GM18505 (cell line): Measurements from ENCODE around the gene UPK3A.
"Not testable (repeated sequence)": the region's sequence is repeated elsewhere in the genome, so short reads cannot be mapped to it uniquely, and the experiment has no call there.

Experiments
- ATAC-seq: cut with Tn5 transposase; IDR thresholded peaks from one replicate; pipeline ENCODE4 v1.9.1; 2021; ENCODE audit not compliant: unreplicated experiment
- POLR2A ChIP-seq: IDR thresholded peaks from 4 replicates; pipeline ENCODE4 v1.6.1; 2011; ENCODE audit warnings: borderline replicate concordance; ENCODE audit not compliant: insufficient read depth, insufficient read length; ENCODE audit errors: extremely low read depth

Gene UPK3A

DNA sequence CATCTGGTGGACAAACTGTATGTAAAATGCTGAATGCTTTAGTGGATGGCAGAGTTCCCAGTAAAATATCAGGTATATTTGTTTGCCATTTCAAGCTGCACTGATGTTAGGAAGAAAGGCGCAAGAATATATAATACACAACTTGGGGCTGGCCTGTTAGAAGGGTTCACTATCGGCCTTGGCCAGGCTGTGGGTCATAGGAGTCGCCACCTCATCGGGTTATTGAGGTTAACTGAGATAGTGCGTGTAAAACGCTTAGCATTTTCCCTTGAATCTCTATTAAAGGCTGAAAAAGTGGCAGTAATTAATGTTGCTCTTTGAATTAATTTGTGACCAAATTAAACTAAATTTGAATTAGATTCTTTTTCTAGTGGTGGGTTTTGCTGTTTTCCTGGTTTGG is 30.0 kb downstream of the UPK3A start:
- ATAC-seq: no peak
- TF ChIP-seq POLR2A: no peak

DNA sequence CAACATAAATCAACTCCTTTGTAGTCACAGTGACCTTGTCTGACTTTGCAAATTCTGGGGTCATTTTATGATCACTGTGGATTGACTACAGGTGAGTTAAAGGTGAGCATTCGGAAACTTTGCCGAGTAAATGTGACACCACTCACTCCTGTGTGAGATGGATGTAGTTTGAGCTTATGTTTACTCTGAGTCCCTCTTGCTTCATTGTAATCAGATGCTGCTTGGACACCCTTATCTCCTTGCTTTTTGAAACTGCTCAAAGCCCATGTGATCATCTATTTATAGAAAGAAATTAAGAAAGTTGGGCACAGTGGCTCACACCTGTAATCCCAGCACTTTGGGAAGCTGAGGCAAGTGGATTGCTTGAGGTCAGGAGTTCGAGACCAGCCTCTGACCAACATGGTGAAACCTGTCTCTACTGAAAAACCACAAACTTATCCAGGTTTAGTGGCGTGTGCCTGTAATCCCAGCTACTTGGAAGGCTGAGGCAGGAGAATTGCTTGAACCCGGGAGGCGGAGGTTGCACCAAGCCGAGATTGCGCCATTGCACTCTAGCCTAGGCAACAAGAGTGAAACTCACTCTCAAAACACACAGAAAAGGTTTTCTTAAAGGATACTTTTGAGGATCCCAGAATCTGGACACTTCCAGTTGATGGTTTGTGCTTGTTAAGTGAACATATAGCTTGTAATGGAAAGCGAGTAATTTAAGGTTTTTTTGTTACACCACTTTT is 32.2 kb downstream of the UPK3A start:
- TF ChIP-seq POLR2A: no peak
- ATAC-seq: no peak

DNA sequence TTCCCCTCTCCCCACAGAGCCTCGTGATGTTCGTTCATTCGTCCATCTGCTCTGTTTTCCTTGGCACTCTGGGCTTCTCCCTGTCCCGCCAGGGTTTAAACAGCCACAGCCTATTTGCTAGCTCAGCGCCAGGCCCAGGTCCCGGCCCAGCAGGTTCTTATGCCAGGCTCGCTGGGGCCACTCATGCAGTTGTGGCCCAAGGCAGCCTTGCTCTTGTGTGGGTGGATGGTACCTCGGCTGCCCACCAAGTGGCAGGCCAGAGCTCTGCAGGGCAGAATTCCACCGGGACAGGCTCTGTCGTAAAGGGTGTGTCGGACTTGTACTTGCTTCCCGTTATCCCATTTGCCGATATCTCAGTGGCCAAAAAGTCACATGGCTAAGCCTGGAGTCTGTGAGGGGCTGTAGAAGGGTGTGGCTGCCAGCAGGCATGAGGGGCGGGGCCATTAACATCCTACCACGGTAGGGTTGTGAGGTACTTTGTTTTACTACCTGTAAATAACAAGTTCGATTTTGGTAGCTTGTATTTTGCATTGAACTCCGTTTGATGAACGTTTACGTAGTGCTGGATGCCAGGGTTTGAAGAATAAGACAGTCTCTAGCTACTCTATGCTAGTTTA is 32.9 kb downstream of the UPK3A start:
- no peak for ATAC-seq
- no peak for TF ChIP-seq POLR2A

- ATAC-seq: no peak
- TF ChIP-seq POLR2A: no peak
Measured at GRCh38 chr22:45318168-45318557, 33.4 kb downstream of the UPK3A start.

DNA sequence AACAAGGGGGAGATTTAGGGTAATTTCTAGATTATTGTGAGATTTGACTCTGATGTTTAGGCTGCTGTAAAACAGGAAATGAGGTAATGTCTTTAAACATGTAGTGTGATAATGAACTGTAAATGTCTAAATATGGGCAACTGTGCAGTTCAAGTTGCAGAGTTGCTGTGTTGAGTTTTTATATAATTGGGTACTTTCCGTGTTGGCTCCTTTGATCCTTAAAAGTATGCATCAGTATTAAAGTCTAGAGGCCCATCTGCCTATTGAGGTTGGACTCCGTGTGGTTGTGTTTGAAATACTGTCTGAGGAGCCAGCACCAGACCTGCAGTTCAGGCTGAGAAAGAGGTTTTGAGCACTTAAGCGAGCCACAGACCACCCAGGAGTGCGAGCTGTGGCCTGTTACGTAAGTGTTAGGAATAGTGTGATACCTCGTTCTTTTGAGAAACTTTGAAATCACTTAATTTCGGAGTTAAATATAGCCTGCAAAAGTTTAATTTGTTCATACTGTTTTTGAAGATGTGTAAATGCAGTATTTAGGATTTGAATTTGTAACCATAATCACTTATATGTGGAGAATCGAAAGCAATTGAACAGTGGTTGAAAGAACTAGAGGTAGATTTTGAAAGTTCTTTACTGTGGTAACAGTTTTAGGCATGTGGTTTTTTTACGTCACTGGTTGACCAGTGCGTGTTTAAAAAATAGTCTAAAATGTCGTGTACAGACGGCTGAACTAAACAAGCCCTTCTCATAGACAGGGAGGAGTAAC is 34.0 kb downstream of the UPK3A start:
- ATAC-seq: no peak
- no peak for TF ChIP-seq POLR2A

DNA sequence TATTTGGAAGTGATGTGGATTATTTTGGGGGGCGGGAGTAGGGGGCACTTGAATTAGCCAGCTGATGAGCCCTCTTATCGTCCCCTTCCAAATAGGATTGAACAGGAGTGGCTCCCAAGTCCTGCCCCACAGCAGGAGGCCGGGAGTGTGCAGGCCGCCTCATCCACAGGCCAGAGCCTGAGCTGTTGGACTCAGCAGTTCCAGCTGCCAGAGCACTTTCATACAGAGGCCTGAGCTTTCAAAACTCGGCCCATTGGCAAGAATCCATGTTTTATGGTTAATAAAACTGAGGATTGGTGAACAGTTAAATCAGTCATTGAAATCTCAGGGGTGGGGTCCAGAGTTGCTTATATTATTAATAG is 34.6 kb downstream of the UPK3A start:
- no peak for TF ChIP-seq POLR2A
- ATAC-seq: no peak

DNA sequence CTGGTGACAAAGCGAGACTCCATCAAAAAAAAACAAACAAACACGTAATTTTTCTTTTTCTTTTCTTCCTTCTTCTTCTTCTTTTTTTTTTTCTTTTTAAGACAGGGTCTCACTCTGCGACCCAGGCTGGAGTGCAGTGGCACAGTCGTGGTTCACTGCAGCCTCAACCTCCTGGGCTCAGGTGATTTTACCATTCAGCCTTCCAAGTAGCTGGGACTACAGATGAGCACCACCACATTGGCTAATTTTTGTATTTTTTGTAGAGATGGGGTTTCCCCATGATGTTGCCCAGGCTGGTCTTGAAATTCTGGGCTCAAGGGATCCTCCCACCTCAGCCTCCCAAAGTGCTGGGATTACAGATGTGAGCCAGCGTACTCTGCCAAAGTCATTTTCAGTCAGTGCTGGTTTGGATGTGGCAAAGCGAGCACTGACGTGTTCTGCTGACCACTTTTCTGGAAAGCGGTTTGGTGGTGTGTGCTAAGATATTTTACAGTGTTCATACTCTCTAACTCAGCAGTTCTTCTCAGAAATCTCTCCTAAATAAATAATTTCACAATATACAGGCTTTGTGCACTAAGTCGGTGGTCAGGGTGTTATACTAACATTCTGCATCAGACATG is 35.7 kb downstream of the UPK3A start:
- no peak for TF ChIP-seq POLR2A
- ATAC-seq: no peak

DNA sequence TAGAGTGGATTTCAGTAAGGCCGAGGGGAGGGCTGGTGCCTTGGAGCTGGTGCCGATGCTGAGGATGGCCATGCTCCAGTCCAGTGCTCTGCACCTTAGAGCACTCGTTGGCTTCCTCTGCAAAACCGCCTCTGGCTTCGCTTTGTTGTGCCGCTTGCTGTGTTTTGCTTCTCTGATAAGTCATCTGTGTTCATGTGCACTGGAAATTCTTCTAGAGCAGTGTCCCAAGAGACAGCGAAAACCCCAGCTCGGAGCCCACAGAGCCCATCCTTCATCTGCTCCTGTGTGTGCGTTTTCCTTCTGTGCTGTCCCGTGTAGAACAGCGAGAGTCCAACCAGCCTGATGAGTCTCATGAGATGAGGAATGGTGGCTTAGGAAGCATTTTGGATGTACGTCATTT is 37.1 kb downstream of the UPK3A start:
- no peak for TF ChIP-seq POLR2A
- no peak for ATAC-seq

DNA sequence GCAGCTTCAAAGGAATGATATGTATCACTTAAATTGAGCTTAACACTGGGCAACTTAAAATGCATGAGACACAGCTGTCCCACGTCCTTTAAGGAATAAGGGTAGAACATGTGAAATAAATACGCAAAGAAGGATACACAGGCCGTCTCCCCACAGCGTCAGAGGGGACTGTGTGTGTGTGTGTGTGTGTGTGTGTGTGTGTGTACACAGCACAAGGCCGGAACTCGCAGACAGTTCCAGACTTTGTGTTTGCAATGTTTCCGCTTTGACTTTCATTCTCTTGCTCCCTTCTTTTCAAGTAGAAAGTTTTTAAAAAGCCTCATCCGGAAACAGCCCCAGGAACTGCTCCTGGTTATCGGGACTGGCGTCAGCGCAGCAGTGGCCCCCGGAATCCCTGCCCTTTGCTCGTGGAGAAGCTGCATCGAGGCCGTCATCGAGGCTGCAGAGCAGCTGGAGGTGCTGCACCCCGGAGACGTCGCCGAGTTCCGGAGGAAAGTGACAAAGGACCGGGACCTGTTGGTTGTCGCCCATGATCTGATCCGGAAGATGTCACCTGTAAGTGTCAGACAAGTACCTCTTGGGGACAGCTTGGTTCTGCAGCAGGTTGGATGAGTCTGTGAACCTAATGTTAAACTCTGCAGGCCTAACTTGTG is 38.2 kb downstream of the UPK3A start:
- no peak for TF ChIP-seq POLR2A
- no peak for ATAC-seq

DNA sequence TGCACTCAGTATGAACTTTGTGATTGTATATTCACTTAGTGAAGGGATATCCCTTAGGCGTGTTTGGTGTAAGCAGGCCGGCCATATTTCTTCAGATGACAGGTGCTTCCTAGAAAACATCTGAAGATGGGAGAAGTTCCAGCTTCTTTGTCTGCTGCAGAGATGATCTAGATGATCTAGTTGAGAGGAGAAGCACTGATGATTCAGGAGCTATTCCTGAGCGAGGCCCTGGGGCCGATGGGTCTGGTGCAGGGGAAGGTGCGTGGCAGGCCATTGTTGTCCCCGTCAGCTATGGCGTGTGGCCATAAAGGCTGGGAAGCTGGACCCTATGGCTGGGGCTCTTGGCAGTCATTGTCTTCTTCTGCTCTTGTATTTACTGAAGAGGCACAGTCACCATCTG is 38.9 kb downstream of the UPK3A start:
- ATAC-seq: no peak
- TF ChIP-seq POLR2A: no peak

- TF ChIP-seq POLR2A: no peak
- no peak for ATAC-seq
Measured at GRCh38 chr22:45324311-45324711, 39.6 kb downstream of the UPK3A start.

DNA sequence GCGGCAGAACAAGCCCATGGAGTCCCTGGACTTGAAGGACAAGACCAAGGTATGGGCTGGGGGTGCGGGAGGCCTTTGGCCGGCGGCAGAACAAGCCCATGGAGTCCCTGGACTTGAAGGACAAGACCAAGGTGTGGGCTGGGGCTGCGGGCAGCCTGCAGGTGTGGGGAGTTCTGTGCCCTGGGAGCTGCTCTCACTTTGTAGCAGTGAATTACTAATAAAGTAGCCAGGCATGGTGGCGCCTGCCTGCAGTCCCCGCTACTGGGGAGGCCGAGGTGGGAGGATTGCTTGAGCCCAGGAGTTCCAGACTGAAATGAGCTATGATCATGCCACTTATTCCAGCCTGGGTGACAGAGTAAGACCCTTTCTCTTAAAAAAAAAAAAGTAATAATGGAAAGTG is 43.5 kb downstream of the UPK3A start:
- ATAC-seq: not testable (repeated sequence)

- no peak for ATAC-seq
- no peak for TF ChIP-seq POLR2A
Measured at GRCh38 chr22:45328822-45329529, 44.2 kb downstream of the UPK3A start.
